Measurements from ENCODE around the gene CHPT1.
A peak's percentile ranks its signal among the peaks of the same experiment; 100 is the strongest.

CHPT1 gene

DNA sequence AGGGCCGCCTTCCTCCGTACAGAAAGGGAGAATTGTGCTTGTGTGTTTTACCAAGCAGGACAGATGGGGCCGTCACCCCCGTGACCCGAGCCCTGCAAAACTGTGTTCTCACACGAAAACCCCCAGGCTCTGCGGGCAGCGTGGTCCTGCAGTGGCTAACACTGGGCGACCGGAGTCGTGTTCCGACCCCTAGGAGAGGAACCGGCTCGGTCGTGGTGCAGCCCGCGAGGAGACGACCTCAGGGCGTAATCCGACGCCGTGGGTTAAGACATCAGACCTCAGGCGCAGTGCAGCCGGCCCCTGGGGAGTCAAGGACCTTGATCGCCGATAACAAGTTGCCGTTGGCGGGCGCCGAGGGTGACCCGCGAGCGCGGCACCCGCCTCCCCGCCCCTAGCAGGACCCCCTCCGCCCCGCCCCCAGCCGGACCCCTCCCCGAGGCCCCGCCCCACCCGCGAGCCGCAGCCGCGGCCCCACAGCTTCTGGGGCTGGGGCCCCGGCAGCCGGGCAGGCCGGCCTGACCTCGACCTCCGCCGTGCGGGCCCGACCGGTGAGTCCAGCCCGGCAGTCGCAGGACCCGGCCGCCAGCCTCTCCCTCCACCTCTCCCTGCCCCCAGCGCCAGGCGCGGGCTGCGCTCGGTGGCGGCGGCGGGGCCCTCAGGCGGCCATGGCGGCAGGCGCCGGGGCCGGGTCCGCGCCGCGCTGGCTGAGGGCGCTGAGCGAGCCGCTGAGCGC, at the start of gene CHPT1:
TSS of gene CHPT1 (plus strand) at position 444 of the 733 bp plus-strand sequence. CDS start at position 666, 222 bp downstream.
- TF ChIP-seq, protein P1, sequence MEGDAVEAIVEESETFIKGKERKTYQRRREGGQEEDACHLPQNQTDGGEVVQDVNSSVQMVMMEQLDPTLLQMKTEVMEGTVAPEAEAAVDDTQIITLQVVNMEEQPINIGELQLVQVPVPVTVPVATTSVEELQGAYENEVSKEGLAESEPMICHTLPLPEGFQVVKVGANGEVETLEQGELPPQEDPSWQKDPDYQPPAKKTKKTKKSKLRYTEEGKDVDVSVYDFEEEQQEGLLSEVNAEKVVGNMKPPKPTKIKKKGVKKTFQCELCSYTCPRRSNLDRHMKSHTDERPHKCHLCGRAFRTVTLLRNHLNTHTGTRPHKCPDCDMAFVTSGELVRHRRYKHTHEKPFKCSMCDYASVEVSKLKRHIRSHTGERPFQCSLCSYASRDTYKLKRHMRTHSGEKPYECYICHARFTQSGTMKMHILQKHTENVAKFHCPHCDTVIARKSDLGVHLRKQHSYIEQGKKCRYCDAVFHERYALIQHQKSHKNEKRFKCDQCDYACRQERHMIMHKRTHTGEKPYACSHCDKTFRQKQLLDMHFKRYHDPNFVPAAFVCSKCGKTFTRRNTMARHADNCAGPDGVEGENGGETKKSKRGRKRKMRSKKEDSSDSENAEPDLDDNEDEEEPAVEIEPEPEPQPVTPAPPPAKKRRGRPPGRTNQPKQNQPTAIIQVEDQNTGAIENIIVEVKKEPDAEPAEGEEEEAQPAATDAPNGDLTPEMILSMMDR (IDR thresholded peaks at IDR 0.05; ENCODE audit: insufficient read depth, low read depth, low read length, missing control alignments): no peak
- peak; percentile 76 for DNase-seq (ENCODE audit: low read depth)
- H3K4me3 ChIP-seq (ENCODE audit: low read depth, low read length): peak within 1 kb of the TSS; percentile 64

DNA sequence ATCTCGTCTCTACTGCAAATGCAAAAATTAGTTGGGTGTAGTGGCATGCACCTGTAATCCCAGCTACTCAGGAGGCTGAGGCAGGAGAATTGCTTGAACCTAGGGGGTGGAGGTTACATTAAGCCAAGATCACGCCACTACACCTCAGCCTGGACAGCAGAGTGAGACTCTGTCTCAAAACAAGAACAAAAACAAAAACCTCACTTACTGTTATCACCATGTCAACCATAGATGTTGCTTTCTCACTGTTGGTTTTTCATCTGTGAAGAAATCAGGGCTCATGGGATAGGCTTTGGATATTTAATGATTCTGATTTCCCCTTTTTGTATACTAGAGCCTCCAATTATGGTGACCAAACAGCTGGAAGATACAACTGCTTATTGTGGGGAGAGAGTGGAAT, 49.7 kb upstream of the CHPT1 start:
- TF ChIP-seq, protein P1 (IDR thresholded peaks at IDR 0.05; ENCODE audit: insufficient read depth, low read depth, low read length, missing control alignments): no peak
- DNase-seq (ENCODE audit: low read depth): no peak
- H3K4me3 ChIP-seq (ENCODE audit: low read depth, low read length): no peak overlapping the region

DNA sequence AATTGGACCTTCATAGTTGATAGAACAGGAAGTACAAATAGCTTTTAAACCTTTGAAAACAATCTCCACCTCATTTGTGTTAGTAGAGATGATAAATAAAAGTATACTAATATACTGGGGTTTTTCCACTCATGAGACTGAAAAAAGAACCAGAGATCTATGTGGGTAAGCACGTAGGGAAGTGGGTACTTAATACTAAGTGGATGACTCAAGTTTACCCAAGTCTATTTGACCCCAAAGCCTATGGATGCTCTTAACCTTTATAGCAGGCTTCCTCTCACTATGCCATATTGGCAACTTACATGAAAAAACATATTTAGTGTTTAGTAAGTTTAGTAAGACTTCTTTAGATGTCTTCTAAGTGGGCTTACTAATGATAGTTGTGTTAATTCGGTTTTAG, 49.2 kb upstream of the CHPT1 start:
- no peak for DNase-seq (ENCODE audit: low read depth)
- TF ChIP-seq, protein P1 (IDR thresholded peaks at IDR 0.05; ENCODE audit: insufficient read depth, low read depth, low read length, missing control alignments): no peak
- H3K4me3 ChIP-seq (ENCODE audit: low read depth, low read length): no peak overlapping the region

DNA sequence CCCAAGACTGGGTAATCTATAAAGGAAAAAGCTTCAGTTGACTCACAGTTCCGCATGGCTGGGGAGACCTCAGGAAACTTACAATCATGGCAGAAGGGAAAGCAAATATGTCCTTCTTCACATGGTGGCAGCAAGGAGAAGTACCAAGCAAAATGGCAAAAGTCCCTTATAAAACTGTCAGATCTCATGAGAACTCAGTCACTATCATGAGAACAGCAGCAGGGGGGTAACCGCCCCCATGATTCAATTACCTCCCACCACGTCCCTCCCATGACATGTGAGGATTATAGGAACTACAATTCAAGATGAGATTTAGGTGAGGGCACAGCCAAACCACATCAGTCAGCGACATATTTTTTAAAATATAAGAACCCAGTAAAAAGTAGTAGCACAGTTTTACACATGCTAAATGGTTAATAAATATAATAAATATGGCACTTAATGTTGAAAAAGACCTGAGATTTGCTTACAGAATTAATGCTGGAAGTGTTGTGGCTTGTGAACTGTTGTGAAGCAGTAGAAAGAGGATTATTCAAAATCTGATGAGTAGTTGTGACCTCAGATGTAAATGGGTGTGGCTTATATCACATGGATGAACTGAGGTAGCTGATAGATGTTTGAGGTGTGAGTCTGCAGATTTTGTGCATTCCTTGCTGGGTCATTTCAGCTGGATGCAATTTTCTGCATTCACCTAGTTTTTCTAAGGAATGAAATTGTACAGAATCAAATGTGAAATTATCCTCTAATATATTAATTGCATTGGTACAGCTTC, 46.9 kb upstream of the CHPT1 start:
- no peak overlapping the region for H3K4me3 ChIP-seq (ENCODE audit: low read depth, low read length)
- DNase-seq (ENCODE audit: low read depth): no peak
- TF ChIP-seq, protein P1 (IDR thresholded peaks at IDR 0.05; ENCODE audit: insufficient read depth, low read depth, low read length, missing control alignments): no peak

DNA sequence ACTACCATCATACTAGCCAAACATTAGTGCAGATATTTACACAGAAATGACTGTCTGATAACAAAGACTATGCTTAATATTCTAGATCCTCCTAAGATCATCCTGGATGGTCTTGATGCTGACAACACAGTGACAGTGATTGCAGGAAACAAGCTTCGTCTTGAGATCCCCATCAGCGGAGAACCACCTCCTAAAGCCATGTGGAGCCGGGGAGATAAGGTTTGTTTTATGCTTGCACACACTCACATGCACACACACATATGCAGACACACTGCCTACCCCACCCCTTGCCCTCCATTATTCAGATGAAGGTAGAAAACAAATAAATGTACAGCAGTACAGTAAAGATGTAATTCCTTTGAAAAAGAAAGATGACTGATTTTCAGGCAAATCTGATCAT, 44.4 kb upstream of the CHPT1 start:
- no peak overlapping the region for H3K4me3 ChIP-seq (ENCODE audit: low read depth, low read length)
- TF ChIP-seq, protein P1 (IDR thresholded peaks at IDR 0.05; ENCODE audit: insufficient read depth, low read depth, low read length, missing control alignments): no peak
- no peak for DNase-seq (ENCODE audit: low read depth)

DNA sequence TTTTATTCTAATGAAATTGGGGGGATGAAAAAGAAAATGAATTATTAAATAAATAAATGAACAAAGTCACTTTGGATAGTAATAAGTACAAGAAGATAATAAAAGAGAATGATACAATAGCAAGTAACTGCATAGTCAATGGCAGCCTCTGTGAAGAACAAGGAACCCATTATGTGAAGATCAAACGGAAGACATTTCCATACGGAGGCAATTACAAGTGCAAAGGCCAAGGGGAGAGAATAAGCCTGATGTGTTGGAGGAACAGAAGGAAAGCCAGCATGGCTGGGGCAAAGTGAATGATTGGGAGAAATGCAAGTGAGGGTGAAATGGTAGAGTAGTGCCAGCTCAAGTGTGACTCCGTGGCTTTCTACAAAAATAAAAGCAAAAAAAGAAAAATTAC, 43.9 kb upstream of the CHPT1 start:
- DNase-seq (ENCODE audit: low read depth): no peak
- H3K4me3 ChIP-seq (ENCODE audit: low read depth, low read length): no peak overlapping the region
- TF ChIP-seq, protein P1 (IDR thresholded peaks at IDR 0.05; ENCODE audit: insufficient read depth, low read depth, low read length, missing control alignments): no peak
